Omental fat pad (tissue), 4 donors: ENCODE results near the gene ZIC1. TPM values are rescaled to one million over a fixed set of nuclear protein-coding genes. Genes with fewer than 3 reads are reported as not detected.

ENCODE experiments used
- ATAC-seq: fragments of 150-250 bp; one replicate; pipeline ENCODE4 v1.9.1; 2016; ENCODE audit warnings: mild to moderate bottlenecking, moderate library complexity; ENCODE audit not compliant: low FRiP score
- DNase-seq: peaks from one replicate; pipeline ENCODE4 v3.0.0-alpha.2; 2019; ENCODE audit warnings: low spot score
- CTCF ChIP-seq, 3 donors: fragments of 450-650 bp; IDR thresholded peaks; one replicate each; pipeline ENCODE4 v1.5.1; 2016 to 2017; ENCODE audit warnings: antibody characterized with exemption in 3 of 3, mild to moderate bottlenecking in 3 of 3, moderate library complexity in 2 of 3
- total RNA-seq, 4 donors: library from RNA; depleted of rRNA; stranded (reverse); fragments of >200 nt; gene quantifications; one replicate each; pipeline ENCODE4 v1.1.0, GENCODE V29; 2016

Gene ZIC1
- total RNA-seq, 4 donors from 2014 or later: not detected

GRCh38 chr3:147379651-147380050 lies 29.5 kb upstream of the ZIC1 start:
- ATAC-seq: no peak
- no peak for DNase-seq
- TF ChIP-seq CTCF (IDR thresholded peaks at IDR 0.05): no peak

GRCh38 chr3:147380387-147380951 lies 28.7 kb upstream of the ZIC1 start:
- no peak for DNase-seq
- TF ChIP-seq CTCF (IDR thresholded peaks at IDR 0.05): no peak
- ATAC-seq: no peak

GRCh38 chr3:147380977-147381376 lies 28.2 kb upstream of the ZIC1 start:
- DNase-seq: no peak
- no peak for TF ChIP-seq CTCF (IDR thresholded peaks at IDR 0.05)
- no peak for ATAC-seq

GRCh38 chr3:147381596-147381995 lies 27.6 kb upstream of the ZIC1 start:
- no peak for TF ChIP-seq CTCF (IDR thresholded peaks at IDR 0.05)
- DNase-seq (no peak), ATAC-seq (no peak)

- DNase-seq: no peak
- no peak for TF ChIP-seq CTCF (IDR thresholded peaks at IDR 0.05)
- ATAC-seq: no peak
Observed at GRCh38 chr3:147383617-147384016, 25.5 kb upstream of the ZIC1 start.

GRCh38 chr3:147384210-147385058 lies 24.7 kb upstream of the ZIC1 start:
- no peak for TF ChIP-seq CTCF (IDR thresholded peaks at IDR 0.05)
- ATAC-seq (no peak), DNase-seq (no peak)
